Measurements from ENCODE around the gene ZNF592.

Gene ZNF592

DNA sequence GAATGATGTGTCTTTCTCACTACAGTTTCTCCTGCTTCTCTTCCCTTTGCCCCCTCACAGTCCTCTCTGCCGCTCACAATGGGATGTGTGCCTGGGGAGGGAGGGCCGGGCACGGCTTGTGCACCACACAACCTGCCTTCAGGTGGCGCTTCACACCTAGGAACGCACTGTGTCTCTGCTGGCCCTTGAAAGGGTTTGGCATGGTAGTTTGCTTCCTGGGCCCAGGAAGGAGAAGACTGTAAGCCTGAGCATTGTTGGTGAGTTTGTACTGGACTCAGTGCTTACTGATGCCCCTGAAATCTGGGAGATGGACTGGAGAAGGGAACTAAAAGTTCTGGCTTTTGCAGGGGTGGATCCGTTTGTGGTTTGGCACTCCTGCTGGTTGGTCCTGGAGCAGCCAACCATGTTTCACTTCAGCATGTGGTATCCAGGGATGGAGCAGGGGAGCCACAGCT lies 78.0 kb downstream of the ZNF592 start:
- WGBS, 2 experiments = 53 to 64% methylated on average over 6 of the region's 6 CpGs
- no peaks in the 10 kb centered on the region for H3K36me3 ChIP-seq (ENCODE audit: control insufficient read depth, insufficient read depth, low read length)
- H3K27ac ChIP-seq (ENCODE audit: insufficient read depth, low read depth, low read length, poor library complexity, severe bottlenecking) = no peak overlapping the region
- H3K4me3 ChIP-seq (ENCODE audit: insufficient read depth, low read depth, low read length) = no peak overlapping the region
- peaks cover 5% of the 10 kb centered on the region for H3K4me1 ChIP-seq (ENCODE audit: control insufficient read depth, insufficient read depth, low read length)
- H3K27me3 ChIP-seq (ENCODE audit: control insufficient read depth, insufficient read depth, low read length, poor library complexity, severe bottlenecking) = no peaks in the 10 kb centered on the region
- H3K9me3 ChIP-seq (ENCODE audit: control insufficient read depth, low read length) = no peaks in the 10 kb centered on the region

DNA sequence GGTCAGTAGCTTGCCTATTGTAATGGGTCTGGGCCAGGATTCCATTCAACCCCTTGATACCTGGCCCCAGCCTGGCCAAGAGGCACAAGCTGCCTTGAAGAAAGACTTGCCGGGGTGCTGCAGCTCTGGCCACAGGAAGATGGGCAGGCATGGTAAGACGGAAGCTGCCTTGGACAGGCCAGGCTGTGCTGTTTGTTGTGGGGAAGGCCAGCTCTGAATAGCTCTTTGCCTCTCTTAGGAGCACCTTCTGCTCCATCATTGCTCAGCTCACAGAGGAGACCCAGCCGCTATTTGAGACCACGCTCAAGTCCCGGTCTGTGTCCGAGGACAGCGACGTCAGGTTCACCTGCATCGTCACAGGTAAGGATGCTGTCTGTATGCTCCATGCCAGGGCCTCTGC lies 78.9 kb downstream of the ZNF592 start:
- Histone ChIP-seq H3K27ac (ENCODE audit: insufficient read depth, low read depth, low read length, poor library complexity, severe bottlenecking) (no peak overlapping the region), H3K9me3 (ENCODE audit: control insufficient read depth, low read length) (no peaks in the 10 kb centered on the region), H3K27me3 (ENCODE audit: control insufficient read depth, insufficient read depth, low read length, poor library complexity, severe bottlenecking) (no peaks in the 10 kb centered on the region), H3K4me1 (ENCODE audit: control insufficient read depth, insufficient read depth, low read length) (no peaks in the 10 kb centered on the region), H3K4me3 (ENCODE audit: insufficient read depth, low read depth, low read length) (no peak overlapping the region), H3K36me3 (ENCODE audit: control insufficient read depth, insufficient read depth, low read length) (no peaks in the 10 kb centered on the region)
- WGBS, 2 experiments = 96 to 98% methylated on average over 9 of the region's 9 CpGs

GRCh38 chr15:84828086-84828908 lies 79.9 kb downstream of the ZNF592 start:
- no peak overlapping the region for H3K27ac ChIP-seq (ENCODE audit: insufficient read depth, low read depth, low read length, poor library complexity, severe bottlenecking)
- 83 to 85% methylated on average over 14 of the region's 14 CpGs for WGBS, 2 experiments
- H3K4me1 ChIP-seq (ENCODE audit: control insufficient read depth, insufficient read depth, low read length) = no peaks in the 10 kb centered on the region
- H3K27me3 ChIP-seq (ENCODE audit: control insufficient read depth, insufficient read depth, low read length, poor library complexity, severe bottlenecking) = no peaks in the 10 kb centered on the region
- no peaks in the 10 kb centered on the region for H3K9me3 ChIP-seq (ENCODE audit: control insufficient read depth, low read length)
- H3K36me3 ChIP-seq (ENCODE audit: control insufficient read depth, insufficient read depth, low read length) = no peaks in the 10 kb centered on the region
- H3K4me3 ChIP-seq (ENCODE audit: insufficient read depth, low read depth, low read length) = no peak overlapping the region

GRCh38 chr15:84829428-84829827 lies 81.0 kb downstream of the ZNF592 start:
- Histone ChIP-seq H3K27me3 (ENCODE audit: control insufficient read depth, insufficient read depth, low read length, poor library complexity, severe bottlenecking) (no peaks in the 10 kb centered on the region), H3K36me3 (ENCODE audit: control insufficient read depth, insufficient read depth, low read length) (no peaks in the 10 kb centered on the region), H3K27ac (ENCODE audit: insufficient read depth, low read depth, low read length, poor library complexity, severe bottlenecking) (no peak overlapping the region), H3K4me3 (ENCODE audit: insufficient read depth, low read depth, low read length) (no peak overlapping the region), H3K9me3 (ENCODE audit: control insufficient read depth, low read length) (no peaks in the 10 kb centered on the region), H3K4me1 (ENCODE audit: control insufficient read depth, insufficient read depth, low read length) (peaks cover 5% of the 10 kb centered on the region)
- WGBS, 2 experiments = 94 to 97% methylated on average over 8 of the region's 8 CpGs

GRCh38 chr15:84830036-84830435 lies 81.6 kb downstream of the ZNF592 start:
- H3K27ac ChIP-seq (ENCODE audit: insufficient read depth, low read depth, low read length, poor library complexity, severe bottlenecking) = no peak overlapping the region
- no peaks in the 10 kb centered on the region for H3K36me3 ChIP-seq (ENCODE audit: control insufficient read depth, insufficient read depth, low read length)
- 73 to 83% methylated on average over 2 of the region's 2 CpGs for WGBS, 2 experiments
- no peaks in the 10 kb centered on the region for H3K27me3 ChIP-seq (ENCODE audit: control insufficient read depth, insufficient read depth, low read length, poor library complexity, severe bottlenecking)
- H3K4me3 ChIP-seq (ENCODE audit: insufficient read depth, low read depth, low read length) = no peak overlapping the region
- no peaks in the 10 kb centered on the region for H3K9me3 ChIP-seq (ENCODE audit: control insufficient read depth, low read length)
- peaks cover 5% of the 10 kb centered on the region for H3K4me1 ChIP-seq (ENCODE audit: control insufficient read depth, insufficient read depth, low read length)

- WGBS, 2 experiments = 93 to 97% methylated on average over 4 of the region's 5 CpGs
- Histone ChIP-seq H3K4me1 (ENCODE audit: control insufficient read depth, insufficient read depth, low read length) (peaks cover 5% of the 10 kb centered on the region), H3K27ac (ENCODE audit: insufficient read depth, low read depth, low read length, poor library complexity, severe bottlenecking) (no peak overlapping the region), H3K27me3 (ENCODE audit: control insufficient read depth, insufficient read depth, low read length, poor library complexity, severe bottlenecking) (no peaks in the 10 kb centered on the region), H3K9me3 (ENCODE audit: control insufficient read depth, low read length) (no peaks in the 10 kb centered on the region), H3K4me3 (ENCODE audit: insufficient read depth, low read depth, low read length) (no peak overlapping the region), H3K36me3 (ENCODE audit: control insufficient read depth, insufficient read depth, low read length) (no peaks in the 10 kb centered on the region)
These were observed 82.6 kb downstream of the ZNF592 start for GRCh38 chr15:84831028-84831427.

DNA sequence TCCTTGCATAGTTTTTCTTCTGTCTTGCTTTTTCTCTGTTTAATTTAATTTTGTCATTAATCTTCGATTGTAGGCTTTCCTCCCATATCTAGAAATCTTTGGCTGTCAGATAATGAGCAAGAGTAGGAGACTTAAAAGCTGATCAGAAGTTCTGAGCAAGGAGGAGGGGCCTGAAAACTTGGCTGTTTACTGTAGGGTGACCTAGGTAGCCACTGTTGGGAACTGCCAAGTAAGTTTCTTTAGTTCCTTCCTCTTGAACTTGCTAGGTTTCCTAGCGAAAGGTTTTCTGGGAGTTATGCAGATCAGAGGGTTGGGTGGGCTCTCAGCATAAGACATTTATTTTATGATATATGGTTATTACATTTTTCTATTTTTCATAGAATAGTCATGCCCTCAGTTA lies 83.2 kb downstream of the ZNF592 start:
- no peaks in the 10 kb centered on the region for H3K9me3 ChIP-seq (ENCODE audit: control insufficient read depth, low read length)
- no peak overlapping the region for H3K4me3 ChIP-seq (ENCODE audit: insufficient read depth, low read depth, low read length)
- WGBS, 2 experiments = 100% methylated on average over 2 of the region's 2 CpGs; no CpG with 5 or more reads in 1 of the 2 experiments
- H3K4me1 ChIP-seq (ENCODE audit: control insufficient read depth, insufficient read depth, low read length) = peaks cover 5% of the 10 kb centered on the region
- H3K36me3 ChIP-seq (ENCODE audit: control insufficient read depth, insufficient read depth, low read length) = no peaks in the 10 kb centered on the region
- H3K27ac ChIP-seq (ENCODE audit: insufficient read depth, low read depth, low read length, poor library complexity, severe bottlenecking) = no peak overlapping the region
- no peaks in the 10 kb centered on the region for H3K27me3 ChIP-seq (ENCODE audit: control insufficient read depth, insufficient read depth, low read length, poor library complexity, severe bottlenecking)

DNA sequence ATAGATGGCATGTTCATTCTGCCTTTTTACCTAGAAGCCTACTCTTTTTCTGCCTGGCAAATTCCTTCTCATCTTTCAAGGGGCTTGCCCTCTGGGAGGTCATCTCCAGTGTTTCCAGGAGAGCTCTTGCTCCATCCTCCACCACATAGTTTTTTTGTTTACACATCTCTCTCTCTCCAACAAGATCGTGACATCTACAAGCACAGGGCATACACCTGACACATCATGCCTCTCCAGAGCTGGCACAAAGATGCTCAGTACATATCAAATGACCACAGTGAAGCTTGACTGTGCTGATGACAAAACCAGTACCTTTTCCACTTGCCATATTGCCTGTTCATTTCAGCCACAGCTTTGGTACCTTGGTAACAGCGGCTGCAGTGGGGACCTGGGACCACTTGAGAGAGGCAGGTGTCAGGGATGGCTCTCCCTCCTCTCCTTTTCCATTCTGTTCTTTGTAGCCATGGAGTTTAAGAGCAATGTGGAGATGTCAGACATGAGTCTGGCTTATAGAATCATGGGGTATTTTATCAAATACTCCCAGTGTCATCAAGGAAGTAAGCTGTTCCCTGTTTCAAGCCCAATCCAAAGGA lies 84.2 kb downstream of the ZNF592 start:
- Histone ChIP-seq H3K4me1 (ENCODE audit: control insufficient read depth, insufficient read depth, low read length) (peaks cover 5% of the 10 kb centered on the region), H3K27ac (ENCODE audit: insufficient read depth, low read depth, low read length, poor library complexity, severe bottlenecking) (no peak overlapping the region), H3K27me3 (ENCODE audit: control insufficient read depth, insufficient read depth, low read length, poor library complexity, severe bottlenecking) (no peaks in the 10 kb centered on the region), H3K9me3 (ENCODE audit: control insufficient read depth, low read length) (no peaks in the 10 kb centered on the region), H3K4me3 (ENCODE audit: insufficient read depth, low read depth, low read length) (no peak overlapping the region), H3K36me3 (ENCODE audit: control insufficient read depth, insufficient read depth, low read length) (no peaks in the 10 kb centered on the region)
- 88 to 92% methylated on average over 2 of the region's 2 CpGs for WGBS, 2 experiments

GRCh38 chr15:84833447-84834228 lies 85.2 kb downstream of the ZNF592 start:
- H3K36me3 ChIP-seq (ENCODE audit: control insufficient read depth, insufficient read depth, low read length) = no peaks in the 10 kb centered on the region
- WGBS, 2 experiments = 88 to 93% methylated on average over 4 of the region's 4 CpGs

More at GRCh38 chr15:84833447-84834228, 85.2 kb downstream of the ZNF592 start:
- no peak overlapping the region for H3K27ac ChIP-seq (ENCODE audit: insufficient read depth, low read depth, low read length, poor library complexity, severe bottlenecking)
- peaks cover 5% of the 10 kb centered on the region for H3K4me1 ChIP-seq (ENCODE audit: control insufficient read depth, insufficient read depth, low read length)
- no peaks in the 10 kb centered on the region for H3K9me3 ChIP-seq (ENCODE audit: control insufficient read depth, low read length)
- H3K27me3 ChIP-seq (ENCODE audit: control insufficient read depth, insufficient read depth, low read length, poor library complexity, severe bottlenecking) = no peaks in the 10 kb centered on the region
- no peak overlapping the region for H3K4me3 ChIP-seq (ENCODE audit: insufficient read depth, low read depth, low read length)
